Osteoblast (primary cell): ENCODE data around the gene C6orf89. TPM values are rescaled to one million over a fixed set of nuclear protein-coding genes. Genes with fewer than 3 reads are reported as not detected.

Experiments
- DNase-seq: peaks from one replicate; pipeline ENCODE4 v3.0.0; 2011; ENCODE audit warnings: low spot score, mixed read lengths; ENCODE audit not compliant: insufficient read length; ENCODE audit errors: missing footprints
- H2AFZ ChIP-seq: 2 replicates; pipeline ENCODE4 v1.6.0; 2011; ENCODE audit warnings: mild to moderate bottlenecking, low read length
- H3K27ac ChIP-seq: 2 replicates; pipeline ENCODE4 v1.5.1; 2011; ENCODE audit warnings: mild to moderate bottlenecking, low read depth, low read length, moderate library complexity
- H3K27me3 ChIP-seq: 2 replicates; pipeline ENCODE4 v1.6.0; 2012; ENCODE audit warnings: mild to moderate bottlenecking, control low read depth, inconsistent platforms, low read length, moderate library complexity; ENCODE audit not compliant: insufficient read depth
- H3K36me3 ChIP-seq: 2 replicates; pipeline ENCODE4 v1.5.1; 2011; ENCODE audit warnings: mild to moderate bottlenecking, low read length, control low read depth, moderate library complexity; ENCODE audit not compliant: insufficient read depth
- H3K4me1 ChIP-seq: 2 replicates; pipeline ENCODE4 v1.5.1; 2011; ENCODE audit warnings: mild to moderate bottlenecking, low read length, control low read depth, moderate library complexity; ENCODE audit not compliant: insufficient read depth
- H3K4me2 ChIP-seq: 2 replicates; pipeline ENCODE4 v1.6.0; 2011; ENCODE audit warnings: mild to moderate bottlenecking, low read length; ENCODE audit not compliant: insufficient read depth
- H3K4me3 ChIP-seq: fragments of 200-600 bp; sonication (generic); 3 replicates; pipeline ENCODE4 v1.5.1; 2012; ENCODE audit warnings: mild to moderate bottlenecking, low read length, inconsistent platforms; ENCODE audit not compliant: insufficient read depth
- H3K79me2 ChIP-seq: 2 replicates; pipeline ENCODE4 v1.6.0; 2012; ENCODE audit warnings: mild to moderate bottlenecking, low read length, control low read depth, inconsistent platforms; ENCODE audit not compliant: insufficient read depth
- H3K9me3 ChIP-seq: 2 replicates; pipeline ENCODE4 v1.5.1; 2011; ENCODE audit warnings: low read depth, low read length, control low read depth
- H4K20me1 ChIP-seq: 2 replicates; pipeline ENCODE4 v1.6.0; 2012; ENCODE audit warnings: mild to moderate bottlenecking, low read length, control low read depth; ENCODE audit not compliant: insufficient read depth
- total RNA-seq: library from RNA; depleted of rRNA; stranded (reverse); fragments of >200 nt; gene quantifications from 2 replicates; pipeline ENCODE4 v1.2.3, GENCODE V29; 2012
- TF ChIP-seq, protein P1 (sequence below): IDR thresholded peaks from 2 replicates; pipeline ENCODE4 v1.5.1; 2011; ENCODE audit warnings: mild to moderate bottlenecking, low read depth, low read length, moderate library complexity; ENCODE audit errors: extremely low read depth

Gene C6orf89
- total RNA-seq, 1 donor: 59.0 TPM

GRCh38 chr6:36930483-36930882, 44.7 kb downstream of the C6orf89 start:
- no peaks in the 10 kb centered on the region for H3K79me2 ChIP-seq
- H3K27ac ChIP-seq: no peak overlapping the region
- H3K36me3 ChIP-seq: peaks cover 4% of the 10 kb centered on the region
- H3K4me2 ChIP-seq: no peak overlapping the region
- H3K9me3 ChIP-seq: no peaks in the 10 kb centered on the region
- no peak for DNase-seq
- H3K4me1 ChIP-seq: peaks cover 31% of the 10 kb centered on the region
- no peak overlapping the region for H2AFZ ChIP-seq
- no peaks in the 10 kb centered on the region for H4K20me1 ChIP-seq
- TF ChIP-seq, protein P1, sequence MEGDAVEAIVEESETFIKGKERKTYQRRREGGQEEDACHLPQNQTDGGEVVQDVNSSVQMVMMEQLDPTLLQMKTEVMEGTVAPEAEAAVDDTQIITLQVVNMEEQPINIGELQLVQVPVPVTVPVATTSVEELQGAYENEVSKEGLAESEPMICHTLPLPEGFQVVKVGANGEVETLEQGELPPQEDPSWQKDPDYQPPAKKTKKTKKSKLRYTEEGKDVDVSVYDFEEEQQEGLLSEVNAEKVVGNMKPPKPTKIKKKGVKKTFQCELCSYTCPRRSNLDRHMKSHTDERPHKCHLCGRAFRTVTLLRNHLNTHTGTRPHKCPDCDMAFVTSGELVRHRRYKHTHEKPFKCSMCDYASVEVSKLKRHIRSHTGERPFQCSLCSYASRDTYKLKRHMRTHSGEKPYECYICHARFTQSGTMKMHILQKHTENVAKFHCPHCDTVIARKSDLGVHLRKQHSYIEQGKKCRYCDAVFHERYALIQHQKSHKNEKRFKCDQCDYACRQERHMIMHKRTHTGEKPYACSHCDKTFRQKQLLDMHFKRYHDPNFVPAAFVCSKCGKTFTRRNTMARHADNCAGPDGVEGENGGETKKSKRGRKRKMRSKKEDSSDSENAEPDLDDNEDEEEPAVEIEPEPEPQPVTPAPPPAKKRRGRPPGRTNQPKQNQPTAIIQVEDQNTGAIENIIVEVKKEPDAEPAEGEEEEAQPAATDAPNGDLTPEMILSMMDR: no peak
- no peak overlapping the region for H3K4me3 ChIP-seq
- no peaks in the 10 kb centered on the region for H3K27me3 ChIP-seq

DNA sequence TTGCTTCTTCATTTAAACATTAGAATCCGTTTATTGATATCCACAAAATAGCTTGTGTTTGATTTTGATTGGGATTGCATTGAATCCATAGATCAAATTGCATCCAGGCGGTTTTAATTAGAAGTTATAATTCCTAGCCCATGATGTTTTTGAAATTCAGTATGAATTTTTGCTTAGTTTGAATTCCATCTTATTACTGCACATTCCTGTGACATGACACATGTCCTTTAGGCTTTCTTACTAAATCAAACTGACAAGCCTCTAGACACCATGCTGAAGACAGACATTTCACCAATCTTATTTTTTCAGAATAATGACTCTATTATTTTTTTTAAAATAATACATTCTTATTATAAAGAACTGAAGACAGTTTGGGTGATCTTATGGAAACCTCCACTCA, 47.4 kb downstream of the C6orf89 start:
- no peaks in the 10 kb centered on the region for H3K79me2 ChIP-seq
- TF ChIP-seq, protein P1: no peak
- no peak overlapping the region for H3K27ac ChIP-seq
- no peak overlapping the region for H3K4me2 ChIP-seq
- no peaks in the 10 kb centered on the region for H3K9me3 ChIP-seq
- no peak for DNase-seq
- H3K4me1 ChIP-seq: peaks cover 23% of the 10 kb centered on the region
- no peak overlapping the region for H3K4me3 ChIP-seq
- H3K27me3 ChIP-seq: no peaks in the 10 kb centered on the region
- H3K36me3 ChIP-seq: no peaks in the 10 kb centered on the region
- H4K20me1 ChIP-seq: no peaks in the 10 kb centered on the region
- no peak overlapping the region for H2AFZ ChIP-seq

DNA sequence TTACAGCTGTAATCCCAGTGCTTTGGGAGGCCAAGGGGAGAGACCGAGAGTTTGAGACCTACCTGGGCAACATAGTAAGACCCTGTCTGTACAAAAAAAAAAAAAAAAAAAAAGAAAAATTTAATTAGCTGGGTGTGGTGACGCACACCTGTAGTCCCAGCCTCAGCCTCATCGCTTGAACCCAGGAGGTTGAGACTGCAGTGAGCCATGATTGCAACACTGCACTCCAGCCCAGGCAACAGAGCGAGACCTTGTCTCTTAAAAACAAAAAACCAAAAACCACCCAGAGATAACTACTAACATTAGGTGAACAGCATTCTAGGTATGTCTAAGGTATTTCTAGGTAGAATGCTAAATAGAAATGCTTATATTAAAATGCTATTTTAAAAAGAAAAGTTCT, 47.8 kb downstream of the C6orf89 start:
- Histone ChIP-seq H3K27me3 (no peaks in the 10 kb centered on the region), H3K4me2 (no peak overlapping the region), H3K36me3 (no peaks in the 10 kb centered on the region), H3K79me2 (no peaks in the 10 kb centered on the region), H3K4me1 (peaks cover 26% of the 10 kb centered on the region), H3K4me3 (no peak overlapping the region), H2AFZ (no peak overlapping the region), H3K9me3 (no peaks in the 10 kb centered on the region), H4K20me1 (no peaks in the 10 kb centered on the region), H3K27ac (no peak overlapping the region)
- TF ChIP-seq, protein P1: no peak
- DNase-seq: no peak

- Histone ChIP-seq H3K27me3 (no peaks in the 10 kb centered on the region), H3K27ac (no peak overlapping the region), H3K4me1 (peaks cover 22% of the 10 kb centered on the region), H2AFZ (no peak overlapping the region), H3K4me2 (no peak overlapping the region), H3K36me3 (no peaks in the 10 kb centered on the region), H4K20me1 (no peaks in the 10 kb centered on the region), H3K79me2 (no peaks in the 10 kb centered on the region), H3K9me3 (no peaks in the 10 kb centered on the region), H3K4me3 (no peak overlapping the region)
- DNase-seq: no peak
- TF ChIP-seq, protein P1: no peak
Observed at GRCh38 chr6:36934901-36935300, 49.1 kb downstream of the C6orf89 start.
